ENCODE data around the gene ACAN. TPM values are rescaled to one million over a fixed set of nuclear protein-coding genes. Genes with fewer than 3 reads are reported as not detected.

ACAN gene
- total RNA-seq, 1 experiment from 2014 or later = 1.4 TPM

GRCh38 chr15:88902846-88903245 lies 99.6 kb downstream of the ACAN start:
- H3K27me3 Mint-ChIP-seq (ENCODE audit: low read depth) = no peaks in the 10 kb centered on the region; the same call in 1 of the 2 replicates
- peaks cover 88% of the 10 kb centered on the region for H3K36me3 Mint-ChIP-seq
- no peaks in the 10 kb centered on the region for H3K9me3 Mint-ChIP-seq
- peaks cover 62% of the 10 kb centered on the region for H3K4me1 Mint-ChIP-seq
- DNase-seq (ENCODE audit: low spot score) (no peak), ATAC-seq (no peak)
- TF ChIP-seq GRHL2 (CRISPR knock-in tag; IDR thresholded peaks at IDR 0.05; ENCODE audit: insufficient replicate concordance, severe bottlenecking) (no peak), PRDM15 (CRISPR knock-in tag; IDR thresholded peaks at IDR 0.05) (no peak), RORB (CRISPR knock-in tag; IDR thresholded peaks at IDR 0.05) (no peak), ZNF671 (CRISPR knock-in tag; IDR thresholded peaks at IDR 0.05) (no peak), RELA (CRISPR knock-in tag; IDR thresholded peaks at IDR 0.05; ENCODE audit: borderline replicate concordance) (no peak), MYBL2 (CRISPR knock-in tag; IDR thresholded peaks at IDR 0.05) (no peak)
- ChIA-PET CTCF (interaction anchor here (1.1 kb wide), 2 partner anchors 9 to 101 kb away, joined by 3 to 4 read pairs; no protein-coding TSS in a partner anchor), POLR2A (no interaction called here)
- H3K4me3 Mint-ChIP-seq = no peak overlapping the region
- H3K27ac Mint-ChIP-seq = no peak overlapping the region; the same call in 1 of the 2 replicates

- H3K4me3 Mint-ChIP-seq = no peak overlapping the region
- no peak overlapping the region; the same call in 1 of the 2 replicates for H3K27ac Mint-ChIP-seq
- no peak for DNase-seq (ENCODE audit: low spot score)
- no peak for ATAC-seq
- ChIA-PET POLR2A (interaction anchor here (1.0 to 1.7 kb wide), 5 partner anchors 9 to 100 kb away, joined by 4 to 7 read pairs (median 4); partner anchors contain the start of genes HAPLN3 and MFGE8), CTCF (interaction anchor here (0.6 to 8.6 kb wide), 42 partner anchors 8 to 1018 kb away, joined by 3 to 226 read pairs (median 6); partner anchors contain the start of genes ABHD2, HAPLN3 and MFGE8)
- H3K36me3 Mint-ChIP-seq = peaks cover 93% of the 10 kb centered on the region
- peaks cover 60% of the 10 kb centered on the region for H3K4me1 Mint-ChIP-seq
- H3K9me3 Mint-ChIP-seq = no peaks in the 10 kb centered on the region
- H3K27me3 Mint-ChIP-seq (ENCODE audit: low read depth) = no peaks in the 10 kb centered on the region; the same call in 1 of the 2 replicates
- TF ChIP-seq ATF2 (CRISPR knock-in tag; IDR thresholded peaks at IDR 0.05; ENCODE audit: borderline replicate concordance, low read depth) (no peak), NR1H2 (CRISPR knock-in tag; IDR thresholded peaks at IDR 0.05) (no peak), AR (CRISPR knock-in tag; IDR thresholded peaks at IDR 0.05) (no peak), JUN (CRISPR knock-in tag; IDR thresholded peaks at IDR 0.05) (no peak), ZNF138 (CRISPR knock-in tag; conservative IDR thresholded peaks at IDR 0.05) (no peak), FOXP1 (CRISPR knock-in tag; IDR thresholded peaks at IDR 0.05; ENCODE audit: borderline replicate concordance) (no peak), ERG (CRISPR knock-in tag; IDR thresholded peaks at IDR 0.05) (no peak), ZNF423 (CRISPR knock-in tag; IDR thresholded peaks at IDR 0.05) (no peak), SOX15 (CRISPR knock-in tag; IDR thresholded peaks at IDR 0.05) (no peak), ZMAT4 (CRISPR knock-in tag; IDR thresholded peaks at IDR 0.05) (no peak), NR2C2 (CRISPR knock-in tag; IDR thresholded peaks at IDR 0.05) (no peak), ZNF396 (CRISPR knock-in tag; IDR thresholded peaks at IDR 0.05; ENCODE audit: borderline replicate concordance) (no peak), STAT6 (CRISPR knock-in tag; conservative IDR thresholded peaks at IDR 0.05; ENCODE audit: low read depth) (no peak), ZNF416 (CRISPR knock-in tag; IDR thresholded peaks at IDR 0.05) (no peak), PREB (CRISPR knock-in tag; IDR thresholded peaks at IDR 0.05; ENCODE audit: borderline replicate concordance) (no peak)
Observed at GRCh38 chr15:88904257-88904623, 101.0 kb downstream of the ACAN start.

Measured in WTC11 (cell line).